GM10266 (cell line): Measurements from ENCODE around the gene RNU4-1.
A peak's percentile ranks its signal among the peaks of the same experiment; 100 is the strongest.

Experiments used
- DNase-seq: peaks from one replicate; pipeline ENCODE4 v3.0.0; 2012; ENCODE audit errors: extremely low spot score
- TF ChIP-seq, protein P1 (sequence below): IDR thresholded peaks from 2 replicates; pipeline ENCODE4 v1.5.1; 2012; ENCODE audit warnings: mild to moderate bottlenecking, low read depth; ENCODE audit not compliant: control insufficient read depth, insufficient read depth; ENCODE audit errors: missing control alignments

The RNU4-1 gene

DNA sequence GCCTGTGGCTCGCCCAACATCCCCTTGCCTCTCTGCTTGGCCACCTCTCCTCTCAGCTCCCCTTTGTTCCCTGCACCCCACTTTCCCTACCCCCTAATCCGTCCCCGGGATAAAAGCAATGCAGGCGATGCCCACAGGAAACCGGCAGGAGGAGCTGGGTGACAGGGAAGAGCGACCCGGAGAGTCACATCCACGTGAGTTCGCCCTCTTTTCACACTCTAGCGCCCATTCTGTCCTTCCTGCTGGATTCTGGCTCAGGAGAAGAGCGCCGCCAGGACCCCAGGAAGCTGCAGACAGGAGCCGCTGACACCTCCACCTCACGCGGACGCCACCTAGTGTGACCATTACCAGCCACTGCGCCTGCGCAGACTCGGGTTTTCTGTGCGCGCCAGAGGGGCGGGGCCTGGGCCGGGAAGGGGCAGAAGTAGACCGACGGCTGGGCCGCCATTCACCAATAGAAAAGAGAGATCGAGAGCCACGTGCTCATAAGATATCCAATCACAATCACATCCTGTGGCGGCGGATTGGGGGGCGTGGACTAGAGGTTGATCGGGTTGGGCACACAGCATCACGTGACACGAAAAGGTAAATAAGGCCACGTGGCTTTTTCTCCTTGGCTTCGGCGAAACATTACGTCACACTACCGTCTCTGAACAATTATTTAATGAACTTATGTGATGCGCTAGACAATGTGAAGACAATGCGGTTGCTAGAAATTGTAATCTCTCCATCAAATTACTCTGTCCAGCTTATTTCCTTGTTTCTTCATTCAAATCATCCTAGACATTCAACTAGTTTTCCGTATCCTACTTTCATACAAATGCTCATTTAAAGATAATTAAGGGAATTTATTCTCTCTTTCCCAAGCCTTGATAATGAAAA is 24.4 kb upstream of the RNU4-1 start:
- peak; percentile 97 for DNase-seq
- TF ChIP-seq, protein P1, sequence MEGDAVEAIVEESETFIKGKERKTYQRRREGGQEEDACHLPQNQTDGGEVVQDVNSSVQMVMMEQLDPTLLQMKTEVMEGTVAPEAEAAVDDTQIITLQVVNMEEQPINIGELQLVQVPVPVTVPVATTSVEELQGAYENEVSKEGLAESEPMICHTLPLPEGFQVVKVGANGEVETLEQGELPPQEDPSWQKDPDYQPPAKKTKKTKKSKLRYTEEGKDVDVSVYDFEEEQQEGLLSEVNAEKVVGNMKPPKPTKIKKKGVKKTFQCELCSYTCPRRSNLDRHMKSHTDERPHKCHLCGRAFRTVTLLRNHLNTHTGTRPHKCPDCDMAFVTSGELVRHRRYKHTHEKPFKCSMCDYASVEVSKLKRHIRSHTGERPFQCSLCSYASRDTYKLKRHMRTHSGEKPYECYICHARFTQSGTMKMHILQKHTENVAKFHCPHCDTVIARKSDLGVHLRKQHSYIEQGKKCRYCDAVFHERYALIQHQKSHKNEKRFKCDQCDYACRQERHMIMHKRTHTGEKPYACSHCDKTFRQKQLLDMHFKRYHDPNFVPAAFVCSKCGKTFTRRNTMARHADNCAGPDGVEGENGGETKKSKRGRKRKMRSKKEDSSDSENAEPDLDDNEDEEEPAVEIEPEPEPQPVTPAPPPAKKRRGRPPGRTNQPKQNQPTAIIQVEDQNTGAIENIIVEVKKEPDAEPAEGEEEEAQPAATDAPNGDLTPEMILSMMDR: peak; percentile 50

DNA sequence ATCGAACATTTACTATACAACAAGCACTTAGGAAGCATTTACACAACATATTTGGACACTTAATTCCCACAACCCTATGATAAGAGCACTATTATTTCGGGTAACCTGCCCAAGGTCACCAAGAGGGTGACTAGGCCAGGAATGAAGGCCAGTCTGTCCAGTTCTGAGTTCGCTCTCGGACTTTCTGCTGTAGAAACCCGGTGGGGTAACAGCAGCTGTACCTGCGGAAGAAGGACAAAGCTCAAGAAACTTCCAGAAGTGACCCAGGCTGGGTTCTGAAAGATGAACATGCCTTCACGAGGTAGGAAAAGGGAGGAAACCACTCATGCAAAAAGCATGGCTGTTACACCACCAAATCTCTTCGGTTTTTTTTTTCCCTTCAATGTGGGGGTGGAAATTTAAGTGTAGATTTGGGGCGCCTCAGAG is 23.8 kb upstream of the RNU4-1 start:
- TF ChIP-seq, protein P1: no peak
- DNase-seq: no peak

DNA sequence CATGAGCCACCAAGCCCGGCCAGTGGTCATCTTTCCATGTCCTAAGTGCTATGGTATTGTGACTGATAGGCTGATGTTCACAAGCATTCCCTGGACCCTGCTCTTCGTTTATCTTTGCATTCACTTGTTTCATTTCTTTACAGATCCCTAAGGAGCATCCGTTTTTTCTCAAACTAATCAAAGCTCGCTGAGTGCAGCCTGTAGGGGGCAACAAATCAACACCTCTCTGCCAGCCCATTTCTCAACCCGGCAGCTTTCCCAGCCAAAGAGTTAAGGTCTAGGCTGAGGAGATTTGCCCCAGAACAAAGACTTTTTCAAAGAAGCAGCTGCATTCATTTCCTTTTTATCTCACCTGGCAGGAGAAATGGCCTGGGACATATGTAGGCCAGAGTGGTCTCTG is 21.2 kb upstream of the RNU4-1 start:
- DNase-seq: no peak
- TF ChIP-seq, protein P1: no peak

DNA sequence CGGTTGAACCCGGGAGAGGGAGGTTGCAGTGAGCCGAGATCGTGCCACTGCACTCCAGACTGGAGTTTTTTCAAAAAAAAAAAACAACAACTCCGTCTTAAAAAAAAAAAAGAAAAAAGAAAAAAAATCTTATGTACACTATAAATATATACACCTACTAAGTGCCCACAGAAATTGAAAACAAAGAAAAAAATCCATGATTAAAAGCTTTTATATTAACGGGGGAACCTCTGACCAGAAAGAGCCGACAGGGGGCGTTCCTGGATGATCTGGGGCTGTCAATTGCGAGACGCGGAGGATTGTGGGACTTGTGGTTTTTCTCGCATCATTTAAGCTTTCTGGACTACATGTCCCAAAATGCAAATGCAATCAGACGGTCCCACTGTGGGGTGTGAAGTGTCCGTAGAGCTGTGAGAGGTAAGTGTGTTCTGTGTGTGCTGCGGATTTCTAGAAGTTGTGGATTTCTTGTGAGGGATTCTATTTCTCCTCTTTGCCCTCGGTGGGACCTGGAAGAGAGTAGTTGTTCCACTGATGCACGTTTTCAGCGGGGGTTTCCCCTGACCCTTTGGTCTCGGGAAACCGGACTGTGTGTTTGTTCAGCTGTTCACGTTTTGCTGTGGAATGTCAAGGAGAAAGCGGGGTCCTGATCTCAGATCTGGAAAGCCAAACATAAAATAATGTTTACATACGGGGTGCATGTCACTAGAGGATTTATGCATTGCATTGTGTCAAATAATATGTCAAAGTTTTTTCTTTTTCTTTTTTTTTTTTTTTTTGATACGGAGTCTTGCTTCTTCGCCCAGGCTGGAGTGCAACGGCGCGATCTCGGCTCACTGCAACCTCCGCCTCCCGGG is 9.2 kb upstream of the RNU4-1 start, which contains the start of gene SIRT4:
Gene SIRT4 (plus strand): TSS at position 360 of the 854 bp plus-strand sequence. CDS start 1,241 bp downstream, outside the sequence.
- TF ChIP-seq, protein P1: peak; percentile 75
- peak; percentile 88 for DNase-seq

DNA sequence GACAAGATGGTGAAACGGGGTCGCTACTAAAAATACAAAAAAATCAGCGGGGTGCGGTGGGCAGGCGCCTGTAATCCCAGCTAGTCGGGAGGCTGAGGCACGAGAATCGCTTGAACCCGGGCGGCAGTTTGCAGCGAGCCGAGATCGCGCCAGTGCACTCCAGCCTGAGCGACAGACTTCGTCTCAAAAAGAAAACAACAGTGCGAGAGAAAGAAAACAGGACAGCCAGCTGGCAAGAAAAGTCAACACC is 701 bp downstream of the RNU4-1 start:
- TF ChIP-seq, protein P1: no peak
- DNase-seq: no peak

DNA sequence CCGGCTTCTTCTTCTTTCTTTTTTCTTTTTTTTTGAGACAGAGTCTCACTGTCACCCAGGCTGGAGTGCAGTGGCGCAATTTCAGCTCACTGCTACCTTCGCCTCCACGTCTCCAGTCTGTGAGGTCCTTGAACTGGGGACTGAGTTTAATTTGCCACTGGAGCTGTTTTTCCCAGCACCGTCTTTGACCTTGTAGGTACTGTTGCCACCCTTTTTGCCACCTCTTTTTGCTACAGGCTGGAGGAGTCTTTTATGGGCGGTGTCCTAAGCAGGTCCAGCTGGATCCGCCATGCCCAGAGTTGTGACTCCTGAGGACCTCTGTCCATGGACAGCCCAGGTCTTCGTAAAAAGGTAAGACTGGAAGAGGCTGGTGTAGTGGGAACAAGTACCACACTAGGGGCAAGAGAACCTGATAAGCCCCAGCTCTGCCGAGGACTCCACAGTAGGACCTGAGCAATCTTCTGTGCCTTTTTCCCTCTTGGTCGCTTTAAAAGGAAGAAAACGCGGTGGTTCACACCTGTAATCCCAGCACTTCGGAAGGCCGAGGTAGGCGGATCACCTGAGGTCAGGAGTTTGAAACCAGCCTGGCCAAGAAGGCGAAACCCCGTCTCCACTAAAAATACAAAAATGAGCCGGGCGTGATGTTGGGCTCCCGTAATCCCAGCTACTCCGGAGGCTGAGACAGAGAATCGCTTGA is 2.3 kb downstream of the RNU4-1 start:
- no peak for DNase-seq
- TF ChIP-seq, protein P1: no peak
